SH-SY5Y (cell line): ENCODE data around the gene RAD21L1.

Experiments used
- GATA2 ChIP-seq: IDR thresholded peaks from 2 replicates; pipeline ENCODE4 v1.6.1; 2011; ENCODE audit warnings: mild to moderate bottlenecking, low read depth, low read length
- GATA3 ChIP-seq: IDR thresholded peaks from 2 replicates; pipeline ENCODE4 v1.6.1; 2011; ENCODE audit warnings: low read depth, mild to moderate bottlenecking, low read length, moderate library complexity

DNA sequence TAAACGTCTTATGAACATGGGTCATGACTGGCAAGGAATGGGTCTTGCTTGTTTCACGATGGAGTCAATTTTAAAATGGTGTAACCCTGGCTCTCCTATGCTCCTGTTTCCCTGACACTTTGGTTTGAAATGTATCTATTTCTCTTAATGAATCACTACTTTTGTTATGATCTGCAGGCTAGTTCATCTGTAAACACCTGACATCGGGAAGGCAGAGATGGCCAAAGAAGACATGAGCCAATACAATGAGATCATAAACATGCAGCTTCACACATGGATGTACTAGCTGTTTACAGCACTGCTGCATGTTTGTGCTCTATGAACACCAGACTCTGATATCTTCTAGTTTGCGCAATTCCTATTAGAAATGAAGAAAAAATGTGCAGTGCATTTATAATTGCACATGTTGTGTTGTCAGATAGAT is 11.0 kb upstream of the RAD21L1 start:
- TF ChIP-seq GATA2 = no peak
- TF ChIP-seq GATA3 = no peak
